Adrenal gland (tissue), 5 donors: ENCODE data around the gene ABL2.

Source experiments
- POLR2A ChIP-seq, 2 donors: fragments of 450-650 bp; IDR thresholded peaks; one replicate each; pipeline ENCODE4 v1.6.1; 2017; ENCODE audit warnings: antibody characterized with exemption in 2 of 2, mild to moderate bottlenecking in 2 of 2, moderate library complexity in 1 of 2
- TF ChIP-seq, protein P1 (sequence below), 6 experiments: fragments of 450-650 bp in 4 of 6; fragments of 200-600 bp in 2 of 6; sonication (generic) in 1 of 6; IDR thresholded peaks; 1 replicate in 5 of 6; 2 replicates in 1 of 6; pipeline versions ENCODE4 v1.5.1 to v1.8.0; 2016 to 2021; ENCODE audit warnings: antibody characterized with exemption in 6 of 6, mild to moderate bottlenecking in 2 of 6, moderate library complexity in 1 of 6
- donor health status: DM: no; HTN: no; CAD: no.

DNA sequence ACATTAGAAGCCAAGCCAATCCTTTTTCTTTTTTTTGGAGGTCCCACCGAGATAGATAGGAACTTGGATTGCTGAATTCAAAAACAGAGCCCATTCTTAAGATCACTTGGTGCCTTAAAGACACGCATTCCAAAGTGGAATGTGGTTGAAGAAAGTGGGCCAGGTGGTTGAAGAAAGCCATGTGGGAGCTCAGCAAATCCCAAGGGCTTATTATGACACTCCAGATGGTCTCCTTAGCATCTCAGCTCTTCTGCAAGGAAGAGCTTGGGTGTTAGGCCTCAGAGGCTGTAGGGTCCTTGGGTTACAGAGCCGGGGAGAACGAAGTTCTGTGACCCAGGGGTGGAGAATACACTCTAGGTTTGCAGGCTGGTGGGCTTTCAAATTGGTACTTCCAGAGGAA lies 134.1 kb downstream of the ABL2 start:
- TF ChIP-seq, protein P1, sequence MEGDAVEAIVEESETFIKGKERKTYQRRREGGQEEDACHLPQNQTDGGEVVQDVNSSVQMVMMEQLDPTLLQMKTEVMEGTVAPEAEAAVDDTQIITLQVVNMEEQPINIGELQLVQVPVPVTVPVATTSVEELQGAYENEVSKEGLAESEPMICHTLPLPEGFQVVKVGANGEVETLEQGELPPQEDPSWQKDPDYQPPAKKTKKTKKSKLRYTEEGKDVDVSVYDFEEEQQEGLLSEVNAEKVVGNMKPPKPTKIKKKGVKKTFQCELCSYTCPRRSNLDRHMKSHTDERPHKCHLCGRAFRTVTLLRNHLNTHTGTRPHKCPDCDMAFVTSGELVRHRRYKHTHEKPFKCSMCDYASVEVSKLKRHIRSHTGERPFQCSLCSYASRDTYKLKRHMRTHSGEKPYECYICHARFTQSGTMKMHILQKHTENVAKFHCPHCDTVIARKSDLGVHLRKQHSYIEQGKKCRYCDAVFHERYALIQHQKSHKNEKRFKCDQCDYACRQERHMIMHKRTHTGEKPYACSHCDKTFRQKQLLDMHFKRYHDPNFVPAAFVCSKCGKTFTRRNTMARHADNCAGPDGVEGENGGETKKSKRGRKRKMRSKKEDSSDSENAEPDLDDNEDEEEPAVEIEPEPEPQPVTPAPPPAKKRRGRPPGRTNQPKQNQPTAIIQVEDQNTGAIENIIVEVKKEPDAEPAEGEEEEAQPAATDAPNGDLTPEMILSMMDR (IDR thresholded peaks at IDR 0.05) = no peak
- TF ChIP-seq POLR2A (IDR thresholded peaks at IDR 0.05) = no peak
